Measurements from ENCODE around the gene BCL3. TPM values are rescaled to one million over a fixed set of nuclear protein-coding genes. Genes with fewer than 3 reads are reported as not detected.
"Not testable (repeated sequence)": the region's sequence is repeated elsewhere in the genome, so short reads cannot be mapped to it uniquely, and the experiment has no call there.

BCL3 gene
- polyA plus RNA-seq, 1 of the 3 experiments (the other 2 are of a cell fraction) = 19.2 TPM

DNA sequence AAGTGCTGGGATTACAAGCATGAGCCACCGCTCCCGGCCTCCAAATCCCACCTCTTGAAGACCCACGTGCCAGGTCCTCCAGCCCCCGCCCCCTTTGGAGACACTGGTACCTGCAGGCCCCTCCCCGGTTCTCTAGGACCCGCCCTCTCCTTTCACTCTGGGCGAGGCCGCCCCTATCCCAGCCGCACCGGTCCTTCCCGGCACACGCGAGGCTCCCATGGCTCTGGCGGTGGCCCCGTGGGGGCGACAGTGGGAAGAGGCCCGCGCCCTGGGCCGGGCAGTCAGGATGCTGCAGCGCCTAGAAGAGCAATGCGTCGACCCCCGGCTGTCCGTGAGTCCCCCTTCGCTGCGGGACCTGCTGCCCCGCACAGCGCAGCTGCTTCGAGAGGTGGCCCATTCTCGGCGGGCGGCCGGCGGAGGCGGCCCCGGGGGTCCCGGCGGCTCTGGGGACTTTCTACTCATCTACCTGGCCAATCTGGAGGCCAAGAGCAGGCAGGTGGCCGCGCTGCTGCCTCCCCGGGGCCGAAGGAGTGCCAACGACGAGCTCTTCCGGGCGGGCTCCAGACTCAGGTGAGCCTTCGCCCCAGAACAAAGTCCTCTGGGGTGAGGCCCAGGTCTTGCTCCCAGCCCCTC, 29.3 kb downstream of the BCL3 start, which contains the start of gene CBLC:
Gene CBLC (plus strand): TSS at position 176 of the 633 bp plus-strand sequence. CDS start 42 bp downstream, at position 218.
- no peaks in the 10 kb centered on the region for H3K9me2 ChIP-seq
- H3K79me2 ChIP-seq (ENCODE audit: insufficient read depth) = no peaks in the 10 kb centered on the region
- H3K9me3 ChIP-seq = no peaks in the 10 kb centered on the region
- DNase-seq = peak; percentile 49
- H3K9ac ChIP-seq = no peak within 1 kb of the TSS
- no peak within 1 kb of the TSS for H3K4me2 ChIP-seq
- POLR2A ChIA-PET = no interaction called here
- no peaks in the 10 kb centered on the region for H3K27me3 ChIP-seq (ENCODE audit: insufficient read depth)
- H3K4me1 ChIP-seq (ENCODE audit: control insufficient read depth in 1 of 2, insufficient read depth in 2 of 2, low read depth in 1 of 2, low read length in 1 of 2) = peaks cover 0 to 6% of the 10 kb centered on the region in 2 experiments; a peak in 1 of 4 replicates
- no peaks in the 10 kb centered on the region for H3K36me3 ChIP-seq (replicated peaks in 1 of 2; ENCODE audit: control insufficient read depth in 1 of 2, insufficient read depth in 2 of 2, low read length in 1 of 2)
- no peak for TF ChIP-seq NRF1 (IDR thresholded peaks at IDR 0.05; ENCODE audit: low read depth, low read length)
- TF ChIP-seq, protein P1, sequence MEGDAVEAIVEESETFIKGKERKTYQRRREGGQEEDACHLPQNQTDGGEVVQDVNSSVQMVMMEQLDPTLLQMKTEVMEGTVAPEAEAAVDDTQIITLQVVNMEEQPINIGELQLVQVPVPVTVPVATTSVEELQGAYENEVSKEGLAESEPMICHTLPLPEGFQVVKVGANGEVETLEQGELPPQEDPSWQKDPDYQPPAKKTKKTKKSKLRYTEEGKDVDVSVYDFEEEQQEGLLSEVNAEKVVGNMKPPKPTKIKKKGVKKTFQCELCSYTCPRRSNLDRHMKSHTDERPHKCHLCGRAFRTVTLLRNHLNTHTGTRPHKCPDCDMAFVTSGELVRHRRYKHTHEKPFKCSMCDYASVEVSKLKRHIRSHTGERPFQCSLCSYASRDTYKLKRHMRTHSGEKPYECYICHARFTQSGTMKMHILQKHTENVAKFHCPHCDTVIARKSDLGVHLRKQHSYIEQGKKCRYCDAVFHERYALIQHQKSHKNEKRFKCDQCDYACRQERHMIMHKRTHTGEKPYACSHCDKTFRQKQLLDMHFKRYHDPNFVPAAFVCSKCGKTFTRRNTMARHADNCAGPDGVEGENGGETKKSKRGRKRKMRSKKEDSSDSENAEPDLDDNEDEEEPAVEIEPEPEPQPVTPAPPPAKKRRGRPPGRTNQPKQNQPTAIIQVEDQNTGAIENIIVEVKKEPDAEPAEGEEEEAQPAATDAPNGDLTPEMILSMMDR (IDR thresholded peaks at IDR 0.05) = no peak
- no peak for TF ChIP-seq SMC3 (IDR thresholded peaks at IDR 0.05; ENCODE audit: low read depth, low read length)
- no peak for TF ChIP-seq CHD2 (IDR thresholded peaks at IDR 0.05; ENCODE audit: low read length, partially characterized antibody)
- TF ChIP-seq GABPA (IDR thresholded peaks at IDR 0.05; ENCODE audit: low read depth) = no peak
- no peak within 1 kb of the TSS for H3K27ac ChIP-seq (ENCODE audit: low read depth in 2 of 2, low read length in 1 of 2)
- no peaks in the 10 kb centered on the region for H4K20me1 ChIP-seq (ENCODE audit: insufficient read depth)
- 45% methylated on average over 23 of the region's 47 CpGs for WGBS (ENCODE audit: low lambda C conversion rate)
- CTCF ChIA-PET = interaction anchor here (1.2 to 17.6 kb wide), 2 partner anchors 25 to 53 kb away, joined by 3 to 598 read pairs; no protein-coding TSS in a partner anchor
- no peak within 1 kb of the TSS for H3K4me3 ChIP-seq (ENCODE audit: low read depth in 2 of 2, low read length in 1 of 2)
- H2AFZ ChIP-seq (ENCODE audit: low read depth) = no peak within 1 kb of the TSS
- no peaks in the 10 kb centered on the region for H3F3A ChIP-seq (replicated peaks; ENCODE audit: insufficient read depth)

DNA sequence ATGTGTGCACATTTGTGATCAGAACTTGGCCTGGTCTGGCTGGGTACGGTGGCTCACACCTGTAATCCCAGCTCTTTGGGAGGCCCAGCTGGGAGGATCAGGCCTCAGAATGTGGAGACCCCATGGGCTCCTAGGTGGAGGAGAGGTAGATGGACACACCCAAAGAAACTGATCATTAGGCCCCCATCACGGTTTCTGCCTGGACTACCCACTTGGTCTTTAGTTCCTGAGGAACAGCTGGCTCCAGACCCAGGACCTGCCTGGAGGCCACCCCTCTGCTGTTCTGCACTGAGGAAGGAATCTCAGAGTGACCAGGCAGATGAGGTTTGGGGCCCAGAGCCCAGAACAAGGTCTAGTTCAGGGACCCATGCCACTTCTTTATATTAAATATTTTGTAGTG, 30.6 kb downstream of the BCL3 start:
- no peaks in the 10 kb centered on the region for H3K79me2 ChIP-seq (ENCODE audit: insufficient read depth)
- no peak overlapping the region for H3K4me2 ChIP-seq
- peaks cover 0 to 6% of the 10 kb centered on the region in 2 experiments; a peak in 1 of 4 replicates for H3K4me1 ChIP-seq (ENCODE audit: control insufficient read depth in 1 of 2, insufficient read depth in 2 of 2, low read depth in 1 of 2, low read length in 1 of 2)
- H2AFZ ChIP-seq (ENCODE audit: low read depth) = no peak overlapping the region
- no peaks in the 10 kb centered on the region for H3F3A ChIP-seq (replicated peaks; ENCODE audit: insufficient read depth)
- 69% methylated on average over 2 of the region's 2 CpGs for WGBS (ENCODE audit: low lambda C conversion rate)
- H3K27me3 ChIP-seq (ENCODE audit: insufficient read depth) = no peaks in the 10 kb centered on the region
- H4K20me1 ChIP-seq (ENCODE audit: insufficient read depth) = no peaks in the 10 kb centered on the region
- TF ChIP-seq TCF12 (IDR thresholded peaks at IDR 0.05) (no peak), RAD21 (IDR thresholded peaks at IDR 0.05; ENCODE audit: low read length) (no peak), JUND (IDR thresholded peaks at IDR 0.05) (no peak), RCOR1 (IDR thresholded peaks at IDR 0.05; ENCODE audit: low read length) (no peak), SMC3 (IDR thresholded peaks at IDR 0.05; ENCODE audit: low read depth, low read length) (no peak)
- TF ChIP-seq, protein P1 (IDR thresholded peaks at IDR 0.05) = no peak
- no peak overlapping the region for H3K27ac ChIP-seq (ENCODE audit: low read depth in 2 of 2, low read length in 1 of 2)
- no peaks in the 10 kb centered on the region for H3K36me3 ChIP-seq (replicated peaks in 1 of 2; ENCODE audit: control insufficient read depth in 1 of 2, insufficient read depth in 2 of 2, low read length in 1 of 2)
- CTCF ChIA-PET = interaction anchor here (1.1 to 17.6 kb wide), 3 partner anchors 8 to 65 kb away, joined by 3 to 598 read pairs (median 23); no protein-coding TSS in a partner anchor
- H3K9ac ChIP-seq = no peak overlapping the region
- DNase-seq = no peak
- no peaks in the 10 kb centered on the region for H3K9me3 ChIP-seq
- H3K4me3 ChIP-seq (ENCODE audit: low read depth in 2 of 2, low read length in 1 of 2) = no peak overlapping the region
- H3K9me2 ChIP-seq = no peaks in the 10 kb centered on the region
- POLR2A ChIA-PET = interaction anchor here (0.6 to 0.7 kb wide), 2 partner anchors 238 to 833 kb away, joined by 3 to 6 read pairs; no protein-coding TSS in a partner anchor

DNA sequence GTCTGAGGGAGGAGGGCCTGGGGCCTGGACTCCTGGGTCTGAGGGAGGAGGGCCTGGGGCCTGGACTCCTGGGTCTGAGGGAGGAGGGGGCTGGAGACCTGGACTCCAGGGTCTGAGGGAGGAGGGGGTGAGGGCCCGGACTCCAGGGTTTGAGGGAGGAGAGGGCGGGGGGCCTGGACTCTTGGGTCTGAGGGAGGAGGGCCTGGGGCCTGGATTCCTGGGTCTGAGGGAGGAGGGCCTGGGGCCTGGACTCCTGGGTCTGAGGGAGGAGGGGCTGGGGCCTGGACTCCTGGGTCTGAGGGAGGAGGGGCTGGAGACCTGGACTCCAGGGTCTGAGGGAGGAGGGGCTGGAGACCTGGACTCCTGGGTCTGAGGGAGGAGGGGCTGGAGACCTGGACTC, 33.2 kb downstream of the BCL3 start:
- H3K9me3 ChIP-seq; H3K9me2 ChIP-seq; H3K79me2 ChIP-seq (ENCODE audit: insufficient read depth); H3K36me3 ChIP-seq (replicated peaks in 1 of 2; ENCODE audit: control insufficient read depth in 1 of 2, insufficient read depth in 2 of 2, low read length in 1 of 2); H3K27me3 ChIP-seq (ENCODE audit: insufficient read depth); H3K4me1 ChIP-seq (ENCODE audit: control insufficient read depth in 1 of 2, insufficient read depth in 2 of 2, low read depth in 1 of 2, low read length in 1 of 2); DNase-seq; H2AFZ ChIP-seq (ENCODE audit: low read depth); H3K9ac ChIP-seq; H4K20me1 ChIP-seq (ENCODE audit: insufficient read depth); H3K4me2 ChIP-seq; H3K4me3 ChIP-seq (ENCODE audit: low read depth in 2 of 2, low read length in 1 of 2); H3K27ac ChIP-seq (ENCODE audit: low read depth in 2 of 2, low read length in 1 of 2); H3F3A ChIP-seq (replicated peaks; ENCODE audit: insufficient read depth); POLR2A ChIA-PET: not testable (repeated sequence)
- CTCF ChIA-PET = interaction anchor here (2.2 to 5.3 kb wide), 4 partner anchors 9 to 57 kb away, joined by 6 to 74 read pairs (median 28); partner anchors contain the start of gene BCAM
- WGBS (ENCODE audit: low lambda C conversion rate) = 93% methylated on average over 2 of the region's 2 CpGs

All from SK-N-SH (cell line).